ENCODE measurements around the gene GARIN5B. TPM values are rescaled to one million over a fixed set of nuclear protein-coding genes. Genes with fewer than 3 reads are reported as not detected.

The GARIN5B gene
- total and polyA plus RNA-seq, 2 of the 13 experiments (the other 11 are each of a cell fraction or from before 2014, with no cell fraction given) = not detected

- no peak for TF ChIP-seq AKAP8 (CRISPR knock-in tag; IDR thresholded peaks at IDR 0.05)
- TF ChIP-seq, protein P1, sequence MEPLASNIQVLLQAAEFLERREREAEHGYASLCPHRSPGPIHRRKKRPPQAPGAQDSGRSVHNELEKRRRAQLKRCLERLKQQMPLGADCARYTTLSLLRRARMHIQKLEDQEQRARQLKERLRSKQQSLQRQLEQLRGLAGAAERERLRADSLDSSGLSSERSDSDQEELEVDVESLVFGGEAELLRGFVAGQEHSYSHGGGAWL (CRISPR knock-in tag; IDR thresholded peaks at IDR 0.05) = no peak
- TF ChIP-seq ZNF224 (CRISPR knock-in tag; IDR thresholded peaks at IDR 0.05) = peak; percentile 97
- TF ChIP-seq KLF11 (CRISPR knock-in tag; IDR thresholded peaks at IDR 0.05) = no peak
- TF ChIP-seq, protein P2, sequence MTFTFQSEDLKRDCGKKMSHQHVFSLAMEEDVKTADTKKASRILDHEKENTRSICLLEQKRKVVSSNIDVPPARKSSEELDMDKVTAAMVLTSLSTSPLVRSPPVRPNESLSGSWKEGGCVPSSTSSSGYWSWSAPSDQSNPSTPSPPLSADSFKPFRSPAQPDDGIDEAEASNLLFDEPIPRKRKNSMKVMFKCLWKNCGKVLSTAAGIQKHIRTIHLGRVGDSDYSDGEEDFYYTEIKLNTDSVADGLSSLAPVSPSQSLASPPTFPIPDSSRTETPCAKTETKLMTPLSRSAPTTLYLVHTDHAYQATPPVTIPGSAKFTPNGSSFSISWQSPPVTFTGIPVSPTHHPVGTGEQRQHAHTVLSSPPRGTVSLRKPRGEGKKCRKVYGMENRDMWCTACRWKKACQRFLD (CRISPR knock-in tag; IDR thresholded peaks at IDR 0.05; ENCODE audit: borderline replicate concordance) = no peak
- TF ChIP-seq GATAD1 (CRISPR knock-in tag; IDR thresholded peaks at IDR 0.05) = peak; percentile 17; the same call in 1 of the 2 replicates
- no peak for TF ChIP-seq ELF1 (CRISPR knock-in tag; IDR thresholded peaks at IDR 0.05)
- TF ChIP-seq PBX3 (CRISPR knock-in tag; IDR thresholded peaks at IDR 0.05; ENCODE audit: borderline replicate concordance) = no peak
- no peak for TF ChIP-seq ZNF740 (CRISPR knock-in tag; IDR thresholded peaks at IDR 0.05)
- TF ChIP-seq CHD4 (IDR thresholded peaks at IDR 0.05; ENCODE audit: borderline replicate concordance, low read length) = no peak
- no peak for TF ChIP-seq ZNF282 (IDR thresholded peaks at IDR 0.05; ENCODE audit: partially characterized antibody)
- peak; percentile 86; the same call in 1 of the 2 replicates for TF ChIP-seq YEATS4 (CRISPR knock-in tag; IDR thresholded peaks at IDR 0.05; ENCODE audit: borderline replicate concordance)
- no peak for TF ChIP-seq KLF15 (CRISPR knock-in tag; IDR thresholded peaks at IDR 0.05; ENCODE audit: borderline replicate concordance)
- 0 out of 2 replicates have a peak, but pooled peaks have one; percentile 42 for TF ChIP-seq HOXA3 (CRISPR knock-in tag; IDR thresholded peaks at IDR 0.05)
- TF ChIP-seq FOXC1 (CRISPR knock-in tag; IDR thresholded peaks at IDR 0.05; ENCODE audit: borderline replicate concordance) = no peak
- no peak for TF ChIP-seq SP1 (IDR thresholded peaks at IDR 0.05)
- TF ChIP-seq SP1 (CRISPR knock-in tag; IDR thresholded peaks at IDR 0.05) = no peak
- 0 out of 2 replicates have a peak, but pooled peaks have one; percentile 39 for TF ChIP-seq ZNF614 (CRISPR knock-in tag; IDR thresholded peaks at IDR 0.05; ENCODE audit: borderline replicate concordance)
- no peak for TF ChIP-seq NFE2L2 (IDR thresholded peaks at IDR 0.05; ENCODE audit: low read length)
- no peak for TF ChIP-seq THYN1 (CRISPR knock-in tag; IDR thresholded peaks at IDR 0.05; ENCODE audit: borderline replicate concordance, low read depth)
- TF ChIP-seq AKNA (CRISPR knock-in tag; IDR thresholded peaks at IDR 0.05; ENCODE audit: borderline replicate concordance) = no peak
- no peak for TF ChIP-seq TOE1 (CRISPR knock-in tag; IDR thresholded peaks at IDR 0.05)
- no peak for TF ChIP-seq NR2F1 (CRISPR knock-in tag; IDR thresholded peaks at IDR 0.05)
- no peak for TF ChIP-seq ZNF737 (CRISPR knock-in tag; IDR thresholded peaks at IDR 0.05; ENCODE audit: borderline replicate concordance)
Measured at GRCh38 chr19:55333870-55334269, 29.2 kb downstream of the GARIN5B start (continued).
